ENCODE results near the gene PXDN. TPM values are rescaled to one million over a fixed set of nuclear protein-coding genes. Genes with fewer than 3 reads are reported as not detected.

The PXDN gene
- total and polyA plus RNA-seq, 2 of the 4 experiments (the other 2 are of a cell fraction), result 153 to 332 TPM

GRCh38 chr2:1727796-1728474 lies 16.4 kb downstream of the PXDN start:
- Histone ChIP-seq H3K9ac (ENCODE audit: low read depth, low read length) (no peak overlapping the region), H4K5ac (ENCODE audit: low read depth, low read length) (peak overlapping the region; percentile 66; the same call in 1 of the 2 replicates), H3K4ac (ENCODE audit: low read depth, low read length) (peak overlapping the region; percentile 85), H3K36me3 (ENCODE audit: control insufficient read depth, insufficient read depth, low read length) (0 out of 2 replicates have a peak, but pooled peaks cover 1% of the 10 kb centered on the region), H3K4me1 (ENCODE audit: control insufficient read depth, insufficient read depth, low read length) (peaks cover 34% of the 10 kb centered on the region), H3K56ac (ENCODE audit: extremely low read depth, insufficient read depth, low read length) (no peak overlapping the region), H3K14ac (replicated peaks; ENCODE audit: low read depth, low read length) (peak overlapping the region; percentile 54; the same call in 1 of the 2 replicates), H3K9me3 (ENCODE audit: control insufficient read depth, insufficient read depth, low read length) (no peaks in the 10 kb centered on the region), H3K79me1 (ENCODE audit: low read depth in 1 of 2, low read length in 2 of 2) (peaks cover 4 to 52% of the 10 kb centered on the region in 2 experiments; a peak in 3 of 4 replicates), H2BK120ac (ENCODE audit: low read depth, low read length) (peak overlapping the region; percentile 48; the same call in 1 of the 2 replicates), H3K9me1 (ENCODE audit: insufficient read depth, low read length) (peaks cover 23% of the 10 kb centered on the region), H3K18ac (ENCODE audit: low read depth, low read length) (no peak overlapping the region), H2AK5ac (ENCODE audit: low read depth, low read length) (peak overlapping the region; percentile 89), H3K27me3 (ENCODE audit: control insufficient read depth, insufficient read depth, low read length) (no peaks in the 10 kb centered on the region), H2AFZ (replicated peaks; ENCODE audit: low read length, poor library complexity) (no peak overlapping the region), H2BK15ac (ENCODE audit: low read depth, low read length) (no peak overlapping the region), H3K4me2 (ENCODE audit: low read depth, low read length) (no peak overlapping the region), H2BK5ac (ENCODE audit: low read depth, low read length, poor library complexity, severe bottlenecking) (peak overlapping the region; percentile 66), H4K8ac (ENCODE audit: low read depth in 2 of 2, low read length in 2 of 2) (peak overlapping the region; percentile 61 to 71; a peak in 2 of 4 replicates), H4K91ac (ENCODE audit: insufficient read depth, low read depth, low read length) (peak overlapping the region; percentile 64; the same call in 1 of the 2 replicates), H4K20me1 (ENCODE audit: insufficient read depth, low read length) (peaks cover 70% of the 10 kb centered on the region), H2BK20ac (ENCODE audit: low read depth, low read length) (peak overlapping the region; percentile 40; the same call in 1 of the 2 replicates), H2AK9ac (replicated peaks; ENCODE audit: low read depth, low read length, poor library complexity) (peak overlapping the region; percentile 2), H3K23ac (ENCODE audit: low read depth, low read length) (peak overlapping the region; percentile 67; the same call in 1 of the 2 replicates), H3K27ac (ENCODE audit: insufficient read depth, low read length) (peak overlapping the region; percentile 85), H3K4me3 (ENCODE audit: insufficient read depth, low read depth, low read length) (no peak overlapping the region)
- no peak for DNase-seq
- TF ChIP-seq MAZ (IDR thresholded peaks at IDR 0.05; ENCODE audit: borderline replicate concordance, low read depth, low read length), result no peak
- no peak for TF ChIP-seq NFE2L2 (IDR thresholded peaks at IDR 0.05; ENCODE audit: low read depth, low read length)
- peak; percentile 62 for TF ChIP-seq CEBPB (IDR thresholded peaks at IDR 0.05; ENCODE audit: low read depth, low read length)
- TF ChIP-seq BHLHE40 (IDR thresholded peaks at IDR 0.05; ENCODE audit: low read depth, low read length), result no peak
- TF ChIP-seq RFX5 (IDR thresholded peaks at IDR 0.05; ENCODE audit: low read depth, low read length), result no peak
- in situ Hi-C loops (cut with MboI; ENCODE audit: low sequenced_read_pairs), result no loop called here
- dilution Hi-C loops (cut with HindIII; ENCODE audit: low sequenced_read_pairs, unreplicated experiment), result no loop called here
- 95% methylated on average over 13 of the region's 16 CpGs; no CpG with 5 or more reads in 1 of the 2 experiments for WGBS, 2 experiments (ENCODE audit: extremely low coverage in 2 of 2, insufficient read length in 1 of 2)
- CTCF ChIA-PET, result no interaction called here
- intact Hi-C loops (cut with micrococcal nuclease), result no loop called here
- POLR2A ChIA-PET (ENCODE audit: unreplicated experiment), result no interaction called here
- ATAC-seq (ENCODE audit: low read depth), result no peak
- no TSS peak for BruUV-seq (replicated peaks)
